ENCODE data around the gene EHD4.

The EHD4 gene

DNA sequence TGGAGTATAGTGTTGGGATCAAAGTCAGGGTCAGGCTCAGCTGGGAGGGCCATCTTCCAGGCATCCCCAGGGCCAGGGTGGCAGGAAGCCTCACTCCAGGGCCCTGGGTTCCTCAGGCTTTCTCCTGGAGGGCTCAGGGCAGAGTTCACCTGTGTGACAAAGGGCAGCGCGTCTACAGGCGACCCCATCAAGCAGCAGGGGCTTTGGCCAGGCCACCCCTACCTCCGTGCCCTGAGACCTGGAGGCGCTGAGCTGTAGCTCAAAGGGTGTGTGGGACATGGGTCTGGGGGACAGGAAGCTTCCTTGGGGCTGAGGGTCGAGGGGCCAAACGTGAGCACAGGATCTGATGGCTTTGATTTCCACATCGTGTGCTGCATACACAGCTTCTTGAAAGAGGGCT lies 91.3 kb downstream of the EHD4 start:
- DNase-seq (ENCODE audit: low read depth in 2 of 2) = no peak

DNA sequence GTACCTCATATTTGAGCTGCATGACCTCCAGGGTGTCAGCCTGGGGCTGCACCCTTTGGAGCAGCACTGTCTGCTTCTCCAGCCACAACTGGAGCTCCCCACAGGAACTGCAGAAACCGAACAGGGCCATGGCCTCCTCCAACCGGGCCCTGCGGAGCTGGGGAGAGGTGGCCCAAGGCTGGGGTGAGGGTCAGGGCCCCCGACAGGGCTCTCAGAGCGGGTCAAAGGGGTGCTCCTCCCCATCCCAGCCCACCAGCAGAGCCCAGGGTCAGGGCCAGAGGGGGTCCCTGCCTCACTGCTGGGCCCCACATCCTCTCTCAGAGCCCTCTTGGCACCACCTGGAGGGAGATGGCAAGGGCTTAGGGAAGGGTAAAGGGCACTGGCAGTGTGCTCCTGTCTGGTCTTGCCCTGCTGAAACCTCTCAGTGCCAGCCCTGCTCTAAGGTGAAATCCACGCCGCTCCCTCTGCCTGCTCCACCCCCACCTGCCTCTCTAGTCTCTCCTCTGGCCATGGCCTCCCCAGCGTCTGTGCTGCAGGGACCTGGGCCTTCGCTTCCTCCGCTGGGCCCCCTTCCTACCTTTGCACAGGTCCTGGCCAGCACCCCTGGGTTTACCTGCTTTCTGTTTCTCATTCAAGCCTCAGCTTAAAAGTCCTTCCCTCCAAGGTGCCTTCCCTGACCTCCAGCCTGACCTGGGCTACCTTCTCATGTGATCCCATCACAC lies 92.0 kb downstream of the EHD4 start:
- DNase-seq (ENCODE audit: low read depth in 2 of 2) = no peak

DNA sequence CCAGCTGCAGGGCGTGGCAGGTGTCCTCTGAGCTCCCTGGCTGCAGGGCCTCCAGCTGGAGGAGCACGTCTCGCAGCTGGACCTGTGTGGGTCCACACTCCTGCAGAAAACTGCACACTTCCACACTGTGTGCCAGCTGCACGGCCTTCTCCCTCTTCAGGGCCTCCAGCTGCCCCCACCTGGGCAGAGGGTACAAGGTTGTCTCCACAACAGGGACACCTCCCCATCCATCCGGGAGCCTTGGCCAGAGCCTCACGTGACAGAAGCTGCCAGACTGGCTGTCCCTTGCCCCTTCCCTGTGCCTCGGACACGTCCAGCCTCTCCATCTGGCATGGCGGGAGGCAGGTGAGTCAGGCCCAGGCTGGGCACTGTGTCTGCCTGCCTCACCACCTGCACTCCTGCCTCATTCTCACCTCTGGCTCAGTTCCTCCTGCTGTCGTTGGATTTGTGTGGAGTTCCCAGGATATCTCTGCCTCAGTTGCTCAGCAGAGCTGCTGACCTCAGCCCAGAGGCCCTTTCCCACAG lies 93.0 kb downstream of the EHD4 start:
- no peak for DNase-seq (ENCODE audit: low read depth in 2 of 2)

DNA sequence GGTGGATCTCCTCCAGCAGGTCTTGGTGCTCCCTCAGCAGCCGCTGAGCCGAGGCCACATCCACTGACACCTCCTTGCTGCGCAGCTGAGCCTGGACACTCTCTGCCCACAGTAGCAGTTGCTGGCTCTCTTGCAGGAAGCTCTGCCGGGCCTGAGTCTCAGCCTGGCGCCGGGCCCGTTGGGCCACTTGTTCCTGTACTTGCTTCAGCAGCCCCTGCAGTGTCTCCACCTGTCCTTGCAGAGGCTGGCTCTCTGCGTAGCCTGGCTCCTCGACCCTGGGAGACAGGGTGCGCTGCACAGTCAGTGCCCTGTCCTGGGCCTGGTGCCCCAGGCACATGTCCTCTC lies 94.0 kb downstream of the EHD4 start:
- DNase-seq (ENCODE audit: low read depth in 2 of 2) = no peak

DNA sequence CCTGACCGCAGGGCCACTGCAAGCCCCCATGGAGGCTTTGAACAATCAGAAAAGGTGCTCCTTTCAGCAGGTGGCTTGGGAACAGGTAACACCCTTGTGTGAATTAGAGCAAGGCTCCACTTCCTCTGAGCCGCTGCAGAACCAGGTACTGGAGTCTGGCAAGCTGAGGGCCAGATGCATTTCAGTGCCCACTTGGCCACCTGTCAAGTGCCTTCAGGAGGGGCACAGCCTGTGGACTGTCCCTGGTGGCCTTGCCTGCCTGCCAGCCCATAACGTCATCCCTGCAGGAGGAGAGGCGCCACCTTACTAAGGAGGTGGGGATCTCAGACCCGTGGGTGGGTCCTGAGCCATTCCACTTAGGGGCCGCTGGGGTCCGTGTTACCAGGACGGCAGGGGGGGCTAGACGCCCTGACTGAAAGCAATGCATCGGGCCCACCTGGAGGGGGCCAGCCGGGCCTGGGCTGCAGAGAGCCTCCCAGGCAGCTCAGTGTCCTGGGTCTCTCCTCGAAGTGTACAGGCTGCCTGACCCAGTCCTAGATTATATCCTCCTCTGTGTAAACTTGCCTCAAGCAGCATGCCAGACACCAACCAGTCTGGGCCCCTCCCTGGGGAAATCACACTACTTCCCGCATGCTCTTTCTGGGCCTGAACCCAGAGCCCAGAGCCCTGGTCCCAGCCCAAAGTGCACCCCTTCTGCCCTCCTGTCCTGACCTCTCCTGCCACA lies 94.6 kb downstream of the EHD4 start:
- no peak for DNase-seq (ENCODE audit: low read depth in 2 of 2)

DNA sequence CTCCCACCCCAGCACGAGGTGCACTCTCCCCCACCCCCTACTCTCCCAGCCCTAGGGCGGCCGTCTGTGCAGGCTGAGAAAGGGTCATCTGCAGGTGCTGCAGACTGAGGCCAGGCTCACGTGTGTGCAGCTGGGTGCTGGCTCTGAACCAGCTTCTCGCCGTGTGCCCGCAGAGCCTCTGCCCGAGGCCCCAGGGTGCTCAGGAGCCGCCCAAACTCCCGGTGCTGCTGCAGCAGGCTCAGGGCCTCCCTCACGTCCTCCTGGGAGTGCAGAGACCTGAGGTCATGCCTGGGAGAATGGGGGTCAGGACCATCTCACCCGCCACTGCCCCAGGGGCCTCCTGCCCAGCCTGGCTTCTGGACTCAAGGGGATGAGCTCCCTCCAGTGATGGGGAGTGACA lies 95.7 kb downstream of the EHD4 start:
- no peak for DNase-seq (ENCODE audit: low read depth in 2 of 2)

DNA sequence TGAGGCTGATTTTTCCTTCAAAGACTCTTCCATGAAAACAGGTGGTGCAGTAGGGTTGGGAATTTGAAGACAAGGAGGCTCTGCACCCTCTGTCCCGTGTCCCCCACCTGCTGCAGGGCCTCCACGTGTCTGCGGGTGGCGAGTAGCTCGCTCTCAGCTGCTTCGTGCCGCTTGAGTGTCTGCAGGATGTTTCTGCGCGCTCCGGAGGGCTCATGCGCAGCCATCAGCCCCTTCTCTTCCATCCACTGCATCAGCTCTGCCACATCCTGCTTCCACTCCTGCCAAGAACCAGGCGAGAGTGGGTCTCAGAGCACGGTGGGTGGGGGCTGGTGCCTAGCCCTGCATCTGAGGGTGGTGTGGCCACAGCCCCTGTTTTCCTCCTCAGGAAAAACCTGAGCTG lies 96.3 kb downstream of the EHD4 start:
- no peak for DNase-seq (ENCODE audit: low read depth in 2 of 2)

DNA sequence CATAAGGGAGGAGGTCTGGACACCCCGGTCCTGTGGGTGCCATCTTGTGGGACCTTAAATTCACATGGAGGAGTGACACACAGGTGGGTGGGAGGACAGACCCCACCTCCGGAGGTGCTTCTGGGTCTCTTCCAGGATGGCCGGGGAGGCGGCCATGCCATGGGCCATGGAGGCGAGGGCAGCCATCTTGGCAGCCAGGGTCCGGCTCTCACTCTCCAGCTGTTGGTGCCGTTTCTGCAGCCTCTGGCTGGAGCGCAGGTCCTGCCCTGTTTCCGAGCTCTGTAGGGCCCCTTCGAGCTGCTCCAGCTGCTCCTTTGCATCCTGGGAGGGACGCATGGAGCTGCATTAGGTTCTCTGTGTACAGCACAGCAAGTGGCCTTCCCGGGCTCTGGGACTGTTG lies 97.6 kb downstream of the EHD4 start:
- no peak for DNase-seq (ENCODE audit: low read depth in 2 of 2)

DNA sequence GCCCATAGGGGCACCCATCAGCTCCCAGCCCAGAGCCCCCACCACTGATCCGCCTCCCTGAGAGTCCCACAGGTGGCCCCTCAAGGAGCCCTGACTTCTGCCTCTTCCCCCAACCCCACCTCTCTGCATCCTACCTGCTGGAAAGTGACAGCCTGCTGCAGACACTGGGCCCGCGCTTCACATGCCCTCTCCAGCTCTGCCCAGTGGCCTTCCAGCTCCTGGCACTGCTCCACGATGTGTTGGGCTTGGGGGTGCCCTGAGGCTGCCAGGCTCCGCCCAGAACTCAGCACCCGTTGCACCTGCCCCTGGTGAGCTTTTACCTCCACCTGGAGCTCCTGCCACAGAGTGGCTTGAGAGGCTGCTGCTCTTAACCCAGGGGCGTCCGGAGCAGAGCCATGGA lies 98.6 kb downstream of the EHD4 start:
- DNase-seq (ENCODE audit: low read depth in 2 of 2) = no peak

DNA sequence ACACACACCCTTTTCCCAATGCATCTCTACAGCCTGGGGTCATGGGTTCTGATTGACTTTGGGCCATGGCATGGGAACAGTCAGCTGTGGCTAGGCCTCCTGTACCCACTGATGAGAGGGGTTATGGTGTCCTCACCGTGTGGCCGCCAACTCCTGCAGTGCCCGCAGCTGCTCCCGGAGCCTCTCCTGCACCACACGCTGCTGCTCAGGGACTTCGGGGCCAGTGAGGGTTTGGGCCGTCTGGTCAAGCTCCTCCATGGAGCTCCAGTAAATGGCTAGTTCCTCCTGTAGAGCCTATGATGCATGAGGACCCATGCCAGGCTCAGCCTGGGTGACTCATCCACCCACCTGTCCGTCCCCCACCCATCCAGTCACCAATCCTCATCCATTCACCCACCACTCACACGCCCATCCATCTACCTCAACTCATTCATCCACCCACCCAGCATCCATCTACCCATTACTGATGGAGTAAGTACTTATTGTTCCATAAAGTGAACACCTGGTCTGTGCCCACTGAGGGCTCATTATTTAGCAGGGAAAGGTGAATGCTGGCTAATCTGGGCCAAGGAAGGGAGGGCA lies 100.1 kb downstream of the EHD4 start:
- DNase-seq (ENCODE audit: low read depth in 2 of 2) = no peak

DNA sequence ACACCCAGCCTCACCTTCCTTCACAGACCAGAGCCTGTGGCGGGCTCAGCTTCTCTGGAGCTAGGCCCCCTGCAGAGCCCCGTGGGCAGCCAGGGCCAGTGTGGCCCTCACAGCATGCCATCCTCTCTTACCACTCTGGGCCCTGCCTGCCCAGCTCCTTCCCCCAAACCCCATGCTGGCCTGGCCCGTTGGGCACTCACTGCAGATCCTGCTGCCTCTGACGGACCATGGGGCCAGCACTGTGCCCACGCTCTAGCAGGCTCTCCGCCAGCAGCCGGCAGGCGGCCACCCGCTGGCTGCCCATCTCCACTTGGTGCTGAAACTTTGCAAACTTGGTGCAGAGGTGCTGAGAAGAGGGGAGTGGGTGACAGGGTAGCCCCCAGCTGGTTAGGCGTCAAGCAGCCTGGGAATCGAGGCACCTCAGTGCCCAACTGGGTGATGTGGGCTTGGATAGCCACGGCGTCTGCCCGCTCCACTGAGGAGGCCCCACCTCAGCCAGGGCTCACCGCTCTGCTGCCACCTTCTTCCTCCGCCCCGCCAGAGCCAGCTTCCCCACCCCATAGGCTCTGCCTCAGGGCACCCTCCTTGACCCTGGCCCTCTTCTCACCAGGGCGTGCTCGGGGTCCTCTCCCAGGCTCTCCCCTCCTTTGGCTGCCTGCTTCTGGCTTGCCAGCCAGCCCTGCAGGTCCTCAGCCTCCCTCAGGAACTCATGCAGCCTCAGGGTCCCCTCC lies 101.0 kb downstream of the EHD4 start:
- no peak for DNase-seq (ENCODE audit: low read depth in 2 of 2)

DNA sequence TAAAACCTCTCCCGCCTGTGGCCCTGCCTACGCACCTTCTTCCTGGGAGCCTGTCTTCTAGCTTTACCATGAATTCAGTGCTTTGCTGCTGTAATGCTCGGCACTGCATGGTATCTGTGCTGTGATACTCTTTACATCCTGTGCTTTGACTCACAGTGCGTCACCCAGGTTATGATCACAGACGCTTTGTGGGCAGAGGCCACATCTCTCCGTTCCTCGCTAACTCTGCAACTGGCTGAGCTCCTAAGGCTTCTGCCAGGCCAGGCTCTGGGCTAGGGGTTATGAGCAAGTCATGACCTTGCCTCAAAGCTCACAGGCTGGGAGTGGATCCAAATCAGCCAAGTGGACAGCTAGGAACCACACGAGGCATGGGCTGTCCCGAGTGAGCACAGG lies 101.7 kb downstream of the EHD4 start:
- DNase-seq (ENCODE audit: low read depth in 2 of 2) = no peak

DNA sequence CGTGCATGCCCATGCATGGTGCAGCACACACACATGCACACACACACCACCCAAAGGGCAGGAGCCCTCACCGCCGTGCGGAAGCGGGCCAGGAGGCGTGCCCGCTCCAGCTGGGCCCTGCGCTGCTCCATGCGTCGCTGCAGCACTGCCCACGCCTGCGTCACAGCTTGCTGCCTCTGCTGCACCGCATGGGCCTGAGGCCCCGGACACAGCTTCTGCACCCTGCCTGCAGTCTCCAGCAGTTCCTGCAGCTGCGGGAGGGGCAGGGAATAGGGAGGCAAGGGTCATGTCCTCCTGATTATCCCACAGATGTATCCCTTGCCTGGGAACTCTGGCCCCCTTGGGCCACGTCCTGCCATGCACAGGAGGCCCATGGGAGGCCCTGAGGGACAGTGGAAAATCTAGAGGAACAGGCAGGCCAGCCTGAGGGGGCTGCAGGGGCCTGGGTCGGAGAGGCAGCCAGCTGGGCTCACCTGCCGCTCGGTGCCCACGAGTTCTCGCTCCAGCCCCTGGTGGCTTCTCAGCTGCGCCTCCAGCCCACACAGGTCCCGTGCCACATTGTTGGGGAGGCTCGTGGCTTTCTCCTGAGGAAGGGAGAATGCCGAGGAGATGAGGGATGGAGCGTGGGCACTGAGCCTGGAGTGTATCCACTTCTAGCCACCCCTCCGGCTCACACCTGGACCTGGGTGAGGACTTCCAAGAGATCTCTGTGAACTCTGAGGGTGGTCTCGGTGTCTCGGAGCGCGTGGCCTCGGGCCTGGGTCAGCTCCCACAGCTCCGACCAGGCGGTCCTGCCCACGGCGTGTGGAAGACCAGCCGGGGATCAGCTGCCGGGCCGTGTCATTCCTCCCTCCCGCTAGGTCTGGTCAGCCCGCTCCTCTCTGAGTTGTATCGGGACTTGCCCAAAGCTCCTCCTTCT lies 102.3 kb downstream of the EHD4 start:
- DNase-seq (ENCODE audit: low read depth in 2 of 2) = no peak

DNA sequence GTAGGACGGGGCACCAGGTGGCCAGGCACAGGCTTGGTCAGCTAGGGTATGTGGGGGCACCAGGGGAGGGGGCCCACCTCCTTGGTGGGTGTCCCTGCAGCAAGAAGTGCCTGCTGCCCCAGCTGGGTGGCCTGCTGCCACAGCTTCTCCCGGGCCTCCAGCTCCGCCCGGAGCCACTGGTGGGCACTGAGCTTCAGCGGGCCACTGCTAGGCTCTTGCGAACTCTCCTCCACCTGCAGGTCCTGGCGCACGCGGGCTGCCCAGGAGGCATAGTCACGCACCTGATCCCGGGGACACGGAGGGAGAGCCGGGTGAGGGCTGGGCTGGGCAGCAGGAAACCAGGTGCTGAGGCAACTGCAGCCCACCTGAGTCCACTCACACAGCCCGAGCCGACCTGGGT lies 104.0 kb downstream of the EHD4 start:
- no peak for DNase-seq (ENCODE audit: low read depth in 2 of 2)

DNA sequence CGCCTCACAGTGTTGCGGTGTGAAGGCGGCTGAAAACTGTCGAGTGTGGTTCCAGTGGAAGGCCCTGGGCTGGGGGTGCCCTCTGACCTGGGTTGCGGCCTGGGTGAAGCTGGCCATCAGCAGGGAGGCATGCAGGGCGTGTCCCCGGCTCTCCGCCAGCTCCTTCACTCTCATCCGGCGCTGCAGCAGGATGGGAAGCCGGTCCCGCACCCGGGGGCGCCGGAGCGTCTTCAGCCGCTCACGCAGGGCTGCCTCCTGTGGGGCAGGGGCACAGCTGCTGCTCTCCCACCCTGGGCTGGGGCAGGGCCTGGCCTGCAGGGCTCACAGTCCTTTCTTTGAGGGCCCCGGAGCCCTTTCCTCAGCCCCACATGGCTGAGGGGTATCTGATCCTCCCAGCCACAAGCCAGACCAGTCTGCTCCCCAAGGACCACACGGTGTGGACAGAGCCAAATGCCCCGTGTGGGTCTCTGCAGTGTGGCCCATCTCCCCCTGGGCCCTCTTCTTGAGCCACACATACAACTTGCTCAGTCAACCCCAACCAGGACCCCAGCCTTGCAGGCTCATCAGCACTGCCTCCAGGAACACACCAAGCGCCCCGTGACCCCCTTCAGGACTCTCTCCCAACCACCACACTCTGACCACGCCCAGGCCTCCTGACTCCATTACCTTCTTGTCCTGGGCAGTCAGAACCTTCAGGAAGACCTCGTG lies 105.3 kb downstream of the EHD4 start:
- DNase-seq (ENCODE audit: low read depth in 2 of 2) = no peak

DNA sequence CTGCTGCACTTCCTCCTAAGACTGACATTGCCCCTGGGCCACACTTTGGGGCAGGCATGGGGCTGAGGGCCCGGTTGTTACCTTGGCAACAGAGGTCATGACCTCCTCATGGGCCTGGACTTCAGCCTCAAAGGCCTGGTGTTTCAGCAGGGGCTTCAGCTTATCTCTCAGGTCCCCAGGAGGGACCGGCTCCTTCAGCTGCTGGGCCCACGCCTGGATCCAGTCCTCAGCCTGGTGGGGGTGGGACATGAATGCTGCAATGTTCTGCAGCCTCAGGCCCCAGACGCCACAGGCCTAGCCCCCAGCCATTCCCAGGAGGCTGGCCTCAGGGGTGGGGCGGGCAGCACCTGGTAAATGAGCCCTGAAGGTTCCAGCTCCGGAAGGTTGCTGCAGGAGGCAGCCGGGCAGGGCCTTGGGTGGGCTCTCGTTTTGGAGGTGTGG lies 106.1 kb downstream of the EHD4 start:
- DNase-seq (ENCODE audit: low read depth in 2 of 2) = no peak

DNA sequence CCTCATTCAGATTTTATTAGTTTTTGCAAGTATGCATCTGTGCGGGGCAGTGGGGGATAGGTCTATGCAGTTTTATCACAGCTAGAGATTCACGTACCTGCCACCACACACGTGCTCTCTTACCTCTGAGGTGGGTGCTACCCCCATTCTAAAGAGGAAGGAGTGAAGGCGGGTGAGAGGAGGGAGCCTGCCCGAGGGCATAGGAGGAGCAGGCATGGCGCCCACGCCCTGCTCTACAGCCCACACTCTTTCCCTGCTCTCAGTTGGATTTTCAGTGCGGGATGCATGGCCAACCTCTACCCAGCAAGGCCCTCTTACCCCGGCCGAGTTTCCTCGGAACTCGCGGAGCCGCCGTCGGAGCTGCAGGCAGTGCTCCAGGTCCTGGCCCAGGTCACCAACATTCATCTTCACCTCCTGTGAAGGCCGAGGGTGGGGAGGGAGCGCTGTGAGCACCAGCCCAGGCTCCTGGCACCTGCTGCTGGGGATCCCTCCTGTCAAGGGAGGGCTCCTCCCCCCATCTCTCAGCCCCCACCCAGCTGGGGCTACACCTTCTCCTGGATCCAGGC lies 106.8 kb downstream of the EHD4 start:
- DNase-seq (ENCODE audit: low read depth in 2 of 2) = no peak

DNA sequence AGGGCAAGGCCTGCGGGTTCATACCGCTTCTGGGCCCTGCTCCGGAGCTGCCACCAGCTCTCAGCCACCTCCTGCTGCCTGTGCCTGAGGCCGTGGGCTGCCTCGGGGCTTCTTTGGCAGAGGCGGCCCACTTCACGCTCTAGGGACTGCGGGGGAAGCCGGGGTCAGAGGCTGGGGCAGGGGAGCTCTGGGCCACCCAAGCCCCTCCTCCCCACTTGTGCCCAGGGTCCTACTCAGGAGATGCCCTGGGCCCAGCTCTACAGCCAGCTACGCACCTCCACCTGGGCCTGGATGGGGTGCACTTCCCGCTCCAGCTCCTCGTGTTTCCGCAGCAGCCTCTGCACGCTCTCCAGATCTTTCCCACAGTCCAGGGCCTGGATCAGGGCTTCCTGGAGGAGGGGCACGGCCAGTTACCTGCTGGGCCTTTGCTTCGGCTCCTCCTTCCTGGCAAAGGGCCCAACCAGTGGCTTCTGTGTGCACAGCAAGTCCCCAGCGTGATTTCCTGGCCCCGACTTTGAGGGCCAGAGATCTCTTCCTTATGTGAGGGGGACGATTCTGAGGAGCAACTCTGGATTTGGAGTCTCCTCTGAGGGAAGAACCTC lies 109.7 kb downstream of the EHD4 start:
- no peak for DNase-seq (ENCODE audit: low read depth in 2 of 2)

DNA sequence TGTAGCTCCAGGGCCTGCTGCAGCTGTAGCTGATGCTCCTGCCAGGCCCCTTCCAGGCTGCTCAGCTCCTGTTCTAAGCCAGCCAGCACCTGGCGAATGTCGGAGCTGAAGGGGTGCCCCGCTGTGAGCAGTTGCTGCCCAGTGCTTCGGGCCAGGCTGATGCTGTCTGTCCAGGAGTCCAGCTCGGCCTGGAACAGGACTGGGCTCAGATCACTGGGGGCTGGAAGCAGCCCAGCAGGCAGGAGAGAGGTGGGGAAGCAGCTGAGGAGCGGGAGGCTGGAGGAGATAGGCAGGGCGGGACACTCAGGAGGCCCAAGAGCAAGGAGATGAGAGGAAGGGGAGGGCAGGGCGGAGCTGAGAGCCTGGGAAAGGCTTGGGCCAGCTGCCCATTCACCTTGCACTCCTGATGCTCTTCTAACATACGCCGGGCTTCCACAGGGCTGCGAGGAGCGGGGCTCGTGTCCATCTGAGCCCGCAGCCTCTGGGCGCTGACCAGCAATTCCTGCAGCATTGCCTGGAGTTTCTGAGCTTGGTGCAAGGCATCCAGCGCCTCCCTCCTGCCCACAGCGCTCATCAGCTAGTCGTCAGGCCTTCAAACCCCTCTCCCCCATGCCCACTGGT lies 110.5 kb downstream of the EHD4 start:
- no peak for DNase-seq (ENCODE audit: low read depth in 2 of 2)
